Neural progenitor cell (in vitro differentiated cells): ENCODE results near the gene WFIKKN1.

Source experiments
- CTCF ChIP-seq: fragments of 200-600 bp; sonication (generic); IDR thresholded peaks from 2 replicates; pipeline ENCODE4 v1.5.1; 2017; ENCODE audit warnings: antibody characterized with exemption, mild to moderate bottlenecking
- EZH2 ChIP-seq: fragments of 200-600 bp; sonication (generic); IDR thresholded peaks from 2 replicates; pipeline ENCODE4 v1.6.1; 2017; ENCODE audit warnings: antibody characterized with exemption, mild to moderate bottlenecking, moderate library complexity
- EZH2phosphoT487 ChIP-seq: fragments of 200-600 bp; sonication (generic); IDR thresholded peaks from 2 replicates; pipeline ENCODE4 v1.6.1; 2017; ENCODE audit warnings: antibody characterized with exemption

- no peak for TF ChIP-seq CTCF
- no peak for TF ChIP-seq EZH2
- no peak for TF ChIP-seq EZH2phosphoT487
Measured at GRCh38 chr16:643050-643368, 12.2 kb downstream of the WFIKKN1 start.
